ENCODE measurements around the gene SUPT3H. TPM values are rescaled to one million over a fixed set of nuclear protein-coding genes. Genes with fewer than 3 reads are reported as not detected.

The SUPT3H gene
- total RNA-seq, 6 experiments from 2014 or later = 5.6 to 8.2 (median 6.5) TPM

GRCh38 chr6:44959651-44960050, 418.1 kb downstream of the SUPT3H start:
- Mint-ChIP-seq H3K4me1 (ENCODE audit: low read depth) (peaks cover 13% of the 10 kb centered on the region), H3K9me3 (no peaks in the 10 kb centered on the region), H3K36me3 (ENCODE audit: low read depth) (no peaks in the 10 kb centered on the region), H3K27ac (no peak overlapping the region), H3K4me3 (no peak overlapping the region), H3K27me3 (ENCODE audit: insufficient read depth) (no peaks in the 10 kb centered on the region)
- DNase-seq = no peak
- TF ChIP-seq CTCF (IDR thresholded peaks at IDR 0.05) = no peak

GRCh38 chr6:44957156-44957555, 420.6 kb downstream of the SUPT3H start:
- no peak for TF ChIP-seq CTCF (IDR thresholded peaks at IDR 0.05)
- Mint-ChIP-seq H3K4me3 (no peak overlapping the region), H3K27me3 (ENCODE audit: insufficient read depth) (no peaks in the 10 kb centered on the region), H3K4me1 (ENCODE audit: low read depth) (peaks cover 13% of the 10 kb centered on the region), H3K9me3 (no peaks in the 10 kb centered on the region), H3K36me3 (ENCODE audit: low read depth) (no peaks in the 10 kb centered on the region), H3K27ac (no peak overlapping the region)
- no peak for DNase-seq

- Mint-ChIP-seq H3K36me3 (ENCODE audit: low read depth) (no peaks in the 10 kb centered on the region), H3K9me3 (no peaks in the 10 kb centered on the region), H3K27ac (no peak overlapping the region), H3K4me3 (no peak overlapping the region), H3K4me1 (ENCODE audit: low read depth) (peaks cover 13% of the 10 kb centered on the region), H3K27me3 (ENCODE audit: insufficient read depth) (no peaks in the 10 kb centered on the region)
- DNase-seq = no peak
- TF ChIP-seq CTCF (IDR thresholded peaks at IDR 0.05) = no peak
Observed at GRCh38 chr6:44956396-44956795, 421.3 kb downstream of the SUPT3H start.

- DNase-seq = no peak
- peaks cover 1% of the 10 kb centered on the region for H3K9me3 Mint-ChIP-seq
- no peak overlapping the region for H3K27ac Mint-ChIP-seq
- peaks cover 2% of the 10 kb centered on the region for H3K36me3 Mint-ChIP-seq (ENCODE audit: low read depth)
- peaks cover 6% of the 10 kb centered on the region for H3K4me1 Mint-ChIP-seq (ENCODE audit: low read depth)
- no peaks in the 10 kb centered on the region for H3K27me3 Mint-ChIP-seq (ENCODE audit: insufficient read depth)
- TF ChIP-seq CTCF (IDR thresholded peaks at IDR 0.05) = no peak
- no peak overlapping the region for H3K4me3 Mint-ChIP-seq
Observed at GRCh38 chr6:44955145-44955544, 422.6 kb downstream of the SUPT3H start.

GRCh38 chr6:44954281-44954680, 423.5 kb downstream of the SUPT3H start:
- Mint-ChIP-seq H3K4me3 (no peak overlapping the region), H3K4me1 (ENCODE audit: low read depth) (peaks cover 6% of the 10 kb centered on the region), H3K27me3 (ENCODE audit: insufficient read depth) (no peaks in the 10 kb centered on the region), H3K9me3 (peaks cover 9% of the 10 kb centered on the region), H3K36me3 (ENCODE audit: low read depth) (peaks cover 10% of the 10 kb centered on the region), H3K27ac (no peak overlapping the region)
- no peak for DNase-seq
- TF ChIP-seq CTCF (IDR thresholded peaks at IDR 0.05) = no peak

- H3K27me3 Mint-ChIP-seq (ENCODE audit: insufficient read depth) = no peaks in the 10 kb centered on the region
- H3K36me3 Mint-ChIP-seq (ENCODE audit: low read depth) = peaks cover 12% of the 10 kb centered on the region
- H3K4me1 Mint-ChIP-seq (ENCODE audit: low read depth) = no peaks in the 10 kb centered on the region; the same call in 1 of the 2 replicates
- H3K4me3 Mint-ChIP-seq = no peak overlapping the region
- H3K27ac Mint-ChIP-seq = no peak overlapping the region
- H3K9me3 Mint-ChIP-seq = peaks cover 14% of the 10 kb centered on the region
- DNase-seq = no peak
- TF ChIP-seq CTCF (IDR thresholded peaks at IDR 0.05) = no peak
Observed at GRCh38 chr6:44951253-44951747, 426.4 kb downstream of the SUPT3H start.
